Left renal cortex interstitium (tissue), 4 donors: ENCODE data around the gene NRDC. TPM values are rescaled to one million over a fixed set of nuclear protein-coding genes. Genes with fewer than 3 reads are reported as not detected.
A peak's percentile ranks its signal among the peaks of the same experiment; 100 is the strongest.
"Not testable (repeated sequence)": the region's sequence is repeated elsewhere in the genome, so short reads cannot be mapped to it uniquely, and the experiment has no call there.

ENCODE experiments used
- DNase-seq, 4 donors: peaks; one replicate each; pipeline ENCODE4 v3.0.0-alpha.2; 2013; ENCODE audit warnings: low read depth in 4 of 4, low spot score in 2 of 4, missing footprints in 1 of 4
- polyA plus RNA-seq, 4 donors: library from polyadenylated mRNA; unstranded; fragments of 120-200 nt; gene quantifications; one replicate each; pipeline ENCODE4 v1.2.1, GENCODE V29; 2013; ENCODE audit not compliant: insufficient read length in 4 of 4

Gene NRDC
- polyA plus RNA-seq, 4 donors, result 104 to 175 (median 136) TPM

DNA sequence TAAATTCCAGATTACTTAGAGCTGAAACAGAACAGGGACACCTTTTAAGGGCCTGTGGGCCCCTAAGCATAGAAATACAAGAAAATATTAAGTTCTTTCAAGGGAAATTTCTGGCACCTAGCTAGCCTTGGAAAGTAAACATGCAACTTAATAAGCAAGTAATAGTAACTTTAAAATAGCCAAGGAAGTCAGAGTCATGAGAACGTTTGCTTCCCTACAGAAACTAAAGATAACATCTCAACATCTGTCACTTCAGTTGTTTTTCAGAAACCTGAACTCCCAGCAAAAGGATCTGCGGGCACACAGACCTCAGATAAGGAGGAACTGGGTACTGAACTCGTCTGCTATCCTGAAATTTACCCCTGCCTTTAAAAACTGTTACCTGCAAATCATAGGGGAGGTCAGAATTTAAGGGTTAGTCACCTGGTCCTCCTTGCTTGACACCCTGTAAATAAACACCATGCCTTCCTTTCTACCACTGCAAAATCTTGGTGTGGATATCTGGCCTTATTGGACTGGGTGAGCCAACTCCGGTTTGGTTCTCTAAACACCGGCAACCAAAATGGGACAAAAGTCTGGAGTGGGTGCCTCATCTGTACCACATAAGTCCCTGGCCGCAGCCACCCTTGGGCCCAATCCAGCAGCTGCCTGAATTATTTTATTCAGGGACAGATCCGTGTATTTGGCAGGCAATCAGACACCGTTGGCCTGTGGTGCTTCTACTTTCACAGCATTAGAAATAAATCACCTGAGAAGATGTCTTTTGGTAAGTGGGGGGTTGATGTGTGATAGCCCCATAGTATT lies 27.9 kb downstream of the NRDC start:
- no peak for DNase-seq

DNA sequence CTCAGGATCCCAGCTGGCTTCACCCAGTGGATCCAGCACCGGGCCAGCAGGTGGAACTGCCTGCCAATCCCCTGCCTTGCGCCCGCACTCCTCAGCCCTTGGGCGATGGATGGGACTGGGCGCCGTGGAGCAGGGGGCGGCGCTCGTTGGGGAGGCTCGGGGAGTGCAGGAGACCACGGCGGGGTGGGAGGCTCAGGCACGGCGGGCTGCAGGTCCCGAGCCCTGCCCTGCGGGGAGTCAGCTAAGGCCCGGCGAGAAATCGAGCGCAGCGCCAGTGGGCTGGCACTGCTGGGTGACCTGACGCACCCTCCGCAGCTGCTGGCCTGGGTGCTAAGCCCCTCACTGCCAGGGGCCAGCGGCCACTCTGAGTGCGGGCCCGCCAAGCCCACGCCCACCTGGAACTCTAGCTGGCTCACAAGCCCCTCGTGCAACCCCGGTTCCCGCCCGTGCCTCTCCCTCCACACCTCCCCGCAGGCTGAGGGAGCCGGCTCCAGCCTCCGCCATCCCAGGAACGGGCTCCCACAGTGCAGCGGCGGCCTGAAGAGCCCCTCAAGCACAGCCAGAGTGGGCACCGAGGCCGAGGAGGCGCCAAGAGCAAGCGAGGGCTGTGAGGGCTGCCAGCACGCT lies 31.1 kb downstream of the NRDC start:
- no peak for DNase-seq

DNA sequence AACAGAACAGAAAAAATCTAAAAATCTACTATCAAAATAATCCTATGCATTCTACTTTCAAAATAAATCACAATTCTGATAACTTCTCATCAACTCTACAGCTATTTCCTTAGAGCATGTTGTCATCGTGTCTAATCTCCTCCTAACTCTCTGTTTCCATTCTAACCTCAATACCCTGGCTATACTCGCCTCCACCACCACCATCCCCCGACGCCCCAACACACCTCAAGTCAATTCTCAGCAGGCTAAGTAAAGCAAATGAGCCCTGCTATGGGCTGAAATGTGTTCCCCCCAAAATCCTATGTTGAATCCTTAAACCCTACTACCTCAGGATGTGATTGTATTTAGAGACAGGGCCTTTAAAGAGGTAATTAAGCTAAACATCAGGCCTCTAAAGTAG lies 34.6 kb downstream of the NRDC start:
- DNase-seq, result no peak

DNA sequence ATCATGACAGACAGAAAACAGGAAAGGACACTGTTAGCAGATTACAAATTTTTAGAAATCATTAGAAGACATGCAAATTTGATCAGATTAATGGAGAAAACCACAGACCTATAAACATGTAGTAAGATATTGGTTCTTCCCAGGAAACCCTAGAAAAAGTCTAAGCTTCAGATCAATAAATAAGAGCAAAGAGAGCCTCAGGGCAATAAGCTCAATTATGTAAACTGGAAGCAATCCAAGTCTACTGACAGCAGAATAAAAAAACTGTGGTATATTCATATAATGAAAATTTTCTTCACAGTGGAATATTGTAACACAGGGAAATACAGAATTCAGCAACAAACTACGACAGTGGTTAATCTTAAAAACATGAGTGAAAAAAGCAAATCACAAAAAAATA lies 36.3 kb downstream of the NRDC start:
- no peak for DNase-seq

DNA sequence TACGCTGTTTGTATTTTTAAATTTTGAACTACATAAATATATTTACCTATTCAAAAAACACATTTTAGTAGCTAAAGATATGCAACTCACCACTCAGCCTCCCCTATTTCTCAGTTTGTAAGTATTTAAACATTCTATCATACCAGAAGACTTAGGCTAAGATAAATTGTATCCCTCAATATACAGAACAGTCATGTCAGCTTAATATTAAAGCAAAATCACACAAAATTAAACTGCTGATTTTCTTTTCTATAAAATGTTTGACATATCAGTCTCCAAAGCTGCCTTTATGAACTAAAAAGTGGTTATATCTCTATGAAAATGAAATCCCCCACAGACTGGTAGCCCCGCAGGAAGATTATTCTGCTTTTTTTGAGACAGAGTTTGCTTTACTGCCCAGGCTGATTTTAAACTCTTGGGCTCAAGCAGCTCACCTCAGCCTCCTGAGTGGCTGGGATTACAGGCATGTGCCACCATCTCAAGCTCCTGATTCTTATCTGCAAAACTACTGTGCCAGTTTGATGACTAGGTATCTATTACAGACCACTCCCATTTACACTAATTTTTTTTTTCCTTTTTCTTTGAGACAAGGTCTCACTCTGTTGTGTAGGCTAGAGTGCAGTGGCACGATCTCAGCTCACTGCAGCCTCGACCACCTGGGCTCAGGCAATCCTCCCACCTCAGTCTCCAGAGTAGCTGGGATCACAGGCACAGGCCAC lies 37.6 kb downstream of the NRDC start:
- no peak for DNase-seq

DNA sequence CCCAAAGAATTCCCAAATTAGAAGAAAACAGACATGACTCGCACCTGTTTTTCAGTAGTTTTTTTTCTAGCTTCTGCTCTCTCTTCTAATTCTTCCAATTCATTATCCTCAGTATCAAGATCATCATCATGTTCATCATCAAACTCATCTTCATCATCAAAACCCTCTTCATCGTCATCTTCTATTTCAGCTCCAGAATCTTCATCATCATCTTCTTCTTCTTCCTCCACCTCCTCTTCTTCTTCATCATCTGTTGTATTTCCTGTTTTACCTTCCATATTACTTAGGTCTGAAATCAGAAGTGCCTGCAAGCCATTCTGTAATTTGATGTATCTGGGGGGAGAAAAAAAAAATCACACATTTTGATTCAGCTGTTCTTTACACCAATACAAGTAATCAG lies 38.3 kb downstream of the NRDC start:
- no peak for DNase-seq

DNA sequence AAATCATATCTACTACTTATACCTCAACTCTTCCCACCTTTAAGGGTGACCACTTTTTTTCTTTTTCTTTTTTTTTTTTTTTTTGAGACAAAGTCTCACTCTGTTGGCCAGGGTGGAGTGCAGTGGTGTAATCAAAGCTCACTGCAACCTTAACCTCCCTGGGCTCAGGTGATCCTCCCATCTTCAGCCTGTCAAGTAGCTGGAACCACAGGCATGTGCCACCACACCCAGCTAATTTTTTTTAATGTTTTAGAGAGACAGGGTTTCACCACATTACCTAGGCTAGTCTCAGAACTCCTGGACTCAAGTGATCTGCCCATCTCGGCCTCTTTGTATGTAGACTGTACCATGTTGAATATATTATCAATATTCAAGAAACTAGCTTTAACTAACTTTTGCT lies 39.4 kb downstream of the NRDC start:
- DNase-seq, result no peak

DNA sequence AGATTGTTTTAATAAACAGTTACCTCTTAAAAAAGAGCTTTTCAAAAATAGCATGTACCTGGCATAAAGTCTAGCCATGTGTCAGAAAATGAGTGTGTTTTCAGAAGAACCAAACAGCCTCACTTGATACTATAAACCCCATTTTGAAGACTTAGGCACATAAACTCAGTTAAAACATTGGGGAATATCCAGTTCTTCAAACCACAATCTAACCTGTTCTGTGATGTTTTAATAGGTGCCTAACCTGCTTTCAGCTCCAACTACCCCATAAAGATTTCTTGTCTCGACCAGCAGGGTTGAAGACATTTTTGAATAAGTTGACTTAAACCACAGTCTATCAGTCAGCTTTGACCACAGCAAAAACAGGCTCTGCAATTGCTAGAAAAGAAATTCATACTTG lies 41.3 kb downstream of the NRDC start:
- no peak for DNase-seq

DNA sequence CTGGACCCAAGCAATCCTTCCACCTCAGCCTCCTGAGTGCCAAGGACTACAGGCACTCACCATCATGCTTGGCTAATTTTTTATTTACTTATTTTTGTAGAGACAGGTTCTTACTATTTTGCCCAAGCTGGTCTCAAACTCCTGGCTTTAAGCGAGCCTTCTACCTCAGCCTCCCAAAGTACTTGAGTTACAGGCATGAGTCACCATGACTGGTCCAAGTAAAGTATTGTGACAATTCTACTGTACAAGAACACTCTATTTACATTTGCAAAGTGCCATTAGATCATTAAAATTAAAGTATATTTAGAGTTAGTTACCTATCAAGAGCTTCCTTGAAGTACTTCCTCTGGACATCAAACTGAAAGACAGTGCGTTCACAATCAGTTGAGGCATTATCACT lies 44.8 kb downstream of the NRDC start:
- DNase-seq, result no peak

DNA sequence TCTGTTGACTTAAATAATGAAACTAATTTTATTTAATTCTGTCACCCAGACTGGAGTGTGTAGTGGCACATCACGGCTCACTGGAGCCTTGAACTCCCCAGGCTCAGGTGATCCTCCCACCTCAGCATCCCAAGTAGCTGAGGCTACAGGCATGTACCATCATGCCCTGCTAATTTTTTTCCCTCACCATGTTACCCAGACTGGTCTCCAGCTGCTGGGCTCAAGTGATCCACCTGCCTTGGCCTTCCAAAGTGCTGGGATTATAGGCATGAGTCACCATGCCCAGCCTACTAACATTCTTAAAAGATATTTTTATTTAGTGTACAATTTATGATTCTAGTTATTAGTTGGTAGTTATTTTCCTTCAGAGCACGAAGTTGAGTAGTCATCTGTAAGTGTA lies 49.5 kb downstream of the NRDC start:
- DNase-seq, result no peak

DNA sequence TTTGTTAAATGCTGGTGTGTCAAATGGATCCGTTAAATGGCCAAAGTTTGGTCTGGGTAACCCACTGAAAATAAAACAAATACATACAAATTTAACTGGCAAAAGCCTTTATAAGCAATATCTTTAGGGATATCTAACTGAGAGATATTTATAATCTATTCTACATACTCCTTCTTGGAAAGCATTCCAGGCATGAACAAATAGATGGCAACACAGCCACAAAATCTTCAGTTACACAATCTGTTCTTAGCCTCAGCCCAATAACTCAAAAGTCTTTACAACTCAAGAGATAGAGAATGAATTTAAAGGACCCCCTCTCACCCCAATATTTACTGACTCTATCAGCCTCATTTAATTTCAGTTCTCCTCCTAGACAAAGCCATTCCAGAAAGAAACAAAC lies 58.7 kb downstream of the NRDC start:
- DNase-seq, result no peak

DNA sequence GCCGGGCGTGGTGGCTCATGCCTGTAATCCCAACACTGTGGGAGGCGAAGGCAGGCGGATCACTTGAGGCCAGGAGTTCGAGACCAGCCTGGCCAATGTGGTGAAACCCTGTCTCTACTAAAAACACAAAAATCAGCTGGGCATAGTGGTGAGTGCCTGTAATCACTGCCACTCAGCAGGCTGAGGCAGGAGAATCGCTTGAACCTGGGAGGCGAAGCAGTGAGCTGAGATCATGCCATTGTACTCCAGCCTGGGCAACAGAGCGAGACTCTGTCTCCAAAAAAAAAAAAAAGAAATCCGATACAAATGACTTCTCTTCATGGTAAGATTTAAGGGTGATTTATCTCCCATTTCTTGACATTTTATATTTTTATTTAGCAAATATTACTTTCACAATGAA lies 59.5 kb downstream of the NRDC start:
- DNase-seq, result not testable (repeated sequence)

DNA sequence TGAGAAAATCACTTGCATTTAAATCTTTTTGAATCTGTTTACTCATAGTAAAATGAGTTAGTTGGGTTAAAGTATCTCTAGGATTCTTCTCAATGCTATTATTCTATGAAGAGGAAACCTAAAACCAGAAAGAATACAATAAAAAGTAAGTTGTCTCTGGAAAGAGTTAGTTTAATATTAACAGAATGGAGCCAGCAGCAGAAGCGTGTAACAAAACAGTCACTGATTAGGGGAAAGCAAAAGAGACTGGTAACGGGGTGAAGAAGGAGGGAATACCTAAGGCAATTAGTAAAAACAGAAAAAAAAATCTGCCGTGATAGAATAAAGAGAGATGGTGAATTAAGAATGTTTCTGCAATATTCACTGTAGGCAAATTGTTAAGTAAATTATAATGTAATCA lies 60.0 kb downstream of the NRDC start:
- peak in 1 of 4 donors; percentile 17 for DNase-seq

DNA sequence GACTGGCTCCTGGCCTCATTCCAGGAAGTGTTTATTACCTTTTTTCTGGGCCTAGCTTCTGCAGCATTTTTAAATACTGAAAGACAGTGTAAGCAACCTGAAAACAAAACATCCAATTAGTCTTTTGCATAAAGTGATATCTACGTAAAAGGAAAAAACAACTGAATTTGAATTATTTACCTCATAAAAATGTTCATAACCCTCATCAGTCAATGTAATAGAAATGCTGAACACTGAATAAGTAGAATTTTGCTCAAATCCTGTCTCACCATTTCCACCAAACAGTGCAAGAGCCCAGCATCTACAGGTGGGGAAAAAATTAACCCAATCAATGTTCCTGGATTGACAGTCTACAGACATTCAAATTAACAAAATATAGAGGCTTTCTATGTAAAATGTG lies 64.0 kb downstream of the NRDC start:
- DNase-seq, result no peak

DNA sequence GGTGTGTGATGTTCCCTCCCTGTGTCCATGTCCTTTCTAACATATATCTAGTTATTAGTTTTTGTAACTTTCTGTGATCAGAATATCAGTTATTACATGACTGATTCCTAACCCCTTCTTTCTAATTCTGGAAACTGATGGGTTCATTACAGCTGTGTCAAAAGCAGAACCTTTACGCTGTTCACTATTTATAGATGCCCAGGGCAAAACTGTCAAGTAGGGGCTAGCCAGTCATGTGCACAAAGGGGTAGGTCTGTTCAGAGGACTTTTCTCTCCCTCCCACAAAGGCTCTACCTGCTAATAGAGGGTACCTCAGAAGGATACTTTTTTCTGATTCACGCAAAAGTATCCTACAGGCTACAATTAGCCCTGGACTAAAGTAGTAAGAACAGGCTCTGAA lies 79.2 kb downstream of the NRDC start:
- DNase-seq, result no peak

DNA sequence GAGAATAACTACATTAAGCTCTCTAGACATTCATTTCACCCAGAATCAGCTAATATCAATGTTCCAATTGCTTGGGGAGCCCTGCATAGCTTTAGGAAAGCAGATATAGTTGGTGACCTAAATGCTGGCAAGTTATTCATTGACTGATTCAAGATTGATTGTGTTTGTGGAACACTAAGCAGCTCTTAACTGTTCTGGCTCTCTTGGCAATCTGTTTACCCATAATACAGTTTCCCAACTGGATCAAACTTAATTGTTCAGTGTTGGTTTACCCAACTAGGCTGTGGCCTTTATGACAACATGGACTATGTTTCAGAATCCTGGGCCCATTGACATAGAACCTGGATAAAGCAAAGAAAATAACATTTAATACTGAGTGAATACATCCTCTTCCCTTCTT lies 83.7 kb downstream of the NRDC start:
- no peak for DNase-seq

DNA sequence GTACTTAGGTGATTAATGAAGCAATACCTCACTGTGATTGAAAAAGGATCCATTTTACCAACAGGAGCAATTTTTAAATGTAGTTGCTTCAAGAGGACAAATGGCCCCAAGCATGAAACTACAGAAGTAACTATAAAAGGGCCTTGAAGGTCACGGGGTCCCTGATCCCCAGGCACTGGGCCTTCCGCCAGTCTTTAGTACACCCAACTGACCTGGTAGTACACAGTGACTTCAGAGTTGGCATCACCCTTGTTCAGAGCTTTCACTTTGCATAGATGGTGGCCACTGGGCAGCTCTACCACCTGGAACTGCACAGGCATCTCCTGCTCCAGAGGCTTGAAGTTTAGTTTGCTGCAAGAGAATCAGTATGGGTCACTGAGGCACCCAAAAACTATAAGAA lies 84.3 kb downstream of the NRDC start:
- DNase-seq, result no peak

DNA sequence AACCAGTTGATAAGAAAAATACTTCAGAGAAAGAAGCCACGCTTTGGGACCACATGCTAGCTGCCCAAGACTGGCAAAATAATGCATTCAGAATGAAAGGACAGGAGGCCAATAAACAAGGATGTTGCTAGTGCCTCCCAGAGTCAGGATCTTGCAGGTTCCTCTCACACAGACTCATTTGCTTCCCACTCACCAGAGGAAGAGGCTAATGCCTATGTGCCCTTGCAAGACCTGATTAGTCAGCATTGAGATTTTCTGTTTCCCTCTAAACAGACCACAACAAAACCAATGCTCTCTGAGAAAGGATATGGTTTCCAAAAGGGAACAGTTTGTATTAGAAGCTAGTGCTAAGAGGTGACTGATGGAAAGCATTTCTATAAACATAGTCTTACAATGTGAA lies 85.7 kb downstream of the NRDC start:
- DNase-seq, result no peak

DNA sequence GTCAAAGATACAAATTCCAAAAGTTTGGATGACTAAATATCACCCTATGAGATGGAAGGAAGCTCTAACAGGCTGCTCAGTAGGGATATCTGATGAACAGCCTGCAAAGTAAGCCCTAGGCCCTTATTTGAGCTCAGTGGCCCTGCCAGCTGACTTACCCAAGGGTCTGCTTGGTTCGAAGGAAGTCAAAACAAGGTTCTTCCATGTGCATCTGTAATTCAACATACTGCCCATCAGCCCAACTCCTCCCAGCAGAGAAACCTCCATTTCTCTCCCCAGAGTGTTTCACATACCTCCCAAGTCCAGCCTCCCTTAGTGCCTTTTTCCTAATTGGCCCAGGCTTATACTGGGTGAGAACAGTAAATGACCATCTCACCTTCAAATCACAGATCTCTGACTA lies 86.6 kb downstream of the NRDC start:
- DNase-seq, result no peak

DNA sequence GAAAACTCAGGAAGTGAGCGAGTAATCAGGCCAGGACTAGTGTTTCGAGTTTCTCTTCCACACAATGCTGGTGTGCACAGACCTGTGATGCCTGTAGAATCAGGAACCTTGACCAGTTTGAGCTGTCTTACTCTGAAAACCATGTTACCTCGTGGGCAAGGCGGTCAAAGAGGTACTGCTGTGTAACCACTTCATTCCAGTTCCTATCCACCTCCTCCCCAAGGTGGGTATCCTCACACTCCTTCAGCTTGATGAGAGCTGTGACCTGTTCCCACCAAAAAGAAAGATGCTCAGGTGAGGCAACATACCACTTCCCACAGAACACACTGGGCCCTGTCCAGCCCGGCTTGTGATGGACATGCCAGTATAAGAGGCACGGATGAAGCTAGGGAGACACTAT lies 88.1 kb downstream of the NRDC start:
- no peak for DNase-seq

DNA sequence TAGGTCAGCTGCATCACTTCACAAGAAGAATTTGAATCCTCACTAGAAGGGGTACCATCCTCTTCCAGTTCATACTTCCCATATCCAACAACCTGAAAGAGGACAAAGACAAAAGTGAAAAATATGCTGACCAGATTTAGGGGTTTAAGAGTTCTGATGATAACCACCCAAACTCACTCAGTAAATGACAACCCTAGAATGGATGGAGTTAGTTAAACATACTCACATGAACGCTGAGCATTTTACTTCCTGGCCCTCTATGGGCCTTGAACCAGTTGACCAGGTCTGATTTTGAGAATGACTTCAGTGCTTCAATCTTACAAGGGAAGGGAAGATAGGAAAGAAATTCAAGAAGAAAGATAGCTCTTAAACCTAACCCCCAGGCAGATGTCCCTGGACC lies 89.2 kb downstream of the NRDC start:
- DNase-seq, result no peak

DNA sequence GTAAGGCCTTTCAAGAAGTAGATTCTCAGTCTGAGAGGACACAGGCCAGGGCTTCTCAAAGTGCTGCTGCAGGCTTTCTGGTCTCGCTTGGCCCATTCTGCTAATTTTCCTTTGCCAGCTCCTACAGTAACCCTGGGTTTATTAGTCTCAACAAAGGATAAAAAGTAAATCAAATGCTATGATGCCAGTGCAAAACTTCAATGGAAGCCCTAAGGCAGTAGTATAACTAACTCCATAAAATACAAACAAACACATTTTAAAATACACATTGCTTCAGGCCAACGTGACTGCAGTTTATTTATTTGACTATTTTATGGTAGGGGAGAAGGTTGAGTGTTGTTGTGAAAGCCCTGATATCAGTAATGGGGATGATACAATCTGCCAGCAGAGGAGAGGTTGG lies 89.6 kb downstream of the NRDC start:
- no peak for DNase-seq
